RPMI7951 (cell line): ENCODE measurements around the gene FBLIM1. TPM values are rescaled to one million over a fixed set of nuclear protein-coding genes. Genes with fewer than 3 reads are reported as not detected.
"Not testable (repeated sequence)": the region's sequence is repeated elsewhere in the genome, so short reads cannot be mapped to it uniquely, and the experiment has no call there.

Experiments
- DNase-seq: peaks from one replicate; pipeline ENCODE4 v3.0.0-alpha.2; 2012; ENCODE audit warnings: low read depth
- total RNA-seq: library from RNA; depleted of rRNA; stranded (reverse); fragments of >200 nt; shearing (Covaris generic); gene quantifications from 2 replicates; pipeline ENCODE4 v1.2.3, GENCODE V29; 2014

The FBLIM1 gene
- total RNA-seq, 1 experiment from 2014 or later: 75.5 TPM

DNA sequence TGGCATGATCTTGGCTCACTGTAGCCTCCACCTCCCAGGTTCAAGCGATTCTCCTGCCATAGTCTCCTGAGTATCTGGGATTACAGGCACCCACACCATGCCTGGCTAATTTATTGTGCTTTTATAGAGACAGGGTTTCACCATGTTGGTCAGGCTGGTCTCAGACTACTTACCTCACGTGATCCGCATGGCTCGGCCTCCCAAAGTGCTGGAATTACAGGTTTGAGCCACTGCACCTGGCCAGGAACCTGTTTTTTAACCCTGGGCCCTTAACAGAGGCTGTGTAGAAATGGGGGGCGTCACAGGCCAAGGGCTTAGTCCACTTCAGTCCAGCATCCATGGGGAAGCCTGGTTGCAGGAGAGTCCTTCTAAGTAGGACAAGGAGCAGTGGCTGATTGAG, 9.3 kb downstream of the FBLIM1 start:
- no peak for DNase-seq

DNA sequence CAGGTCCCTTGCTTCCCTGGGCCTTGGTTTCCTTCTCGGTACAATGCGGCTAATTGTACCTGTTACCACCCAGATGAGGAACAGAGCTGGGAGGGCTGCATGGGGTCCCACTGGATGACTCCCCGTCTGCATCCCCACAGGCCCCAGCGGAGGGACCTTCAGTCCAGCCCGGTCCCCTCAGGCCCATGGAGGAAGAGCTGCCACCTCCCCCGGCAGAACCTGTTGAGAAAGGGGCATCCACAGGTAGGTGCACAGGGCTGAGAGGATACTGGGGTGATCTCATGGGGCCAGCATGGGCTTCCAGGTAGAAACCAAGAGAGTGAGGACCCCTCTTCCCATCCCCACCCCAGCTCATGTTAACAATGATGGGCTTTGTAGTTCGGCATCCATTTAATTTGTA, 9.8 kb downstream of the FBLIM1 start:
- no peak for DNase-seq

DNA sequence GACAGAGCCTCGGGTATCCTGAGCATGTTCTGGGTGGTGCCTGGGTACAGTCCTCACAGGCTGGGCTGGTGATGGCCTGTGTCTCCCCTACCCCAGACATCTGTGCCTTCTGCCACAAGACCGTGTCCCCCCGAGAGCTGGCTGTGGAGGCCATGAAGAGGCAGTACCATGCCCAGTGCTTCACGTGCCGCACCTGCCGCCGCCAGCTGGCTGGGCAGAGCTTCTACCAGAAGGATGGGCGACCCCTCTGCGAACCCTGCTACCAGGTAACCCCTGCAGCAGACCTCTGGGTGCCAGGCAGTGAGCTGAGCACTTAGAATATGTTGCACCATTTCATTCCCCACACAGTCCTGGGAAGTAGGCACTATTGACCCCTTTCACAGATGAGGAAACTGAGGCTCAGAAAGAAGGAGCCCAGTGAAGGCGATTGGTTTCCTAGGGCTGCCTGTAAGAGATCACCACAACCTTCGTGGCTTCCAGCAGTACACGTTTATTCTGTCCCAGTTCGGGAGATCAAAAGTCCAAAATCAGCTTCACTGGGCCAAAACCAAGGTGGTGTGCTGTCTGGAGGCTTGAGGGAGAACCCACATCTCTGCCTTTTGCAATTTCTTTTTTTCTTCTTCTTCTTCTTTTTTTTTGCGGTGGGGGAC, 11.8 kb downstream of the FBLIM1 start:
- DNase-seq: no peak

DNA sequence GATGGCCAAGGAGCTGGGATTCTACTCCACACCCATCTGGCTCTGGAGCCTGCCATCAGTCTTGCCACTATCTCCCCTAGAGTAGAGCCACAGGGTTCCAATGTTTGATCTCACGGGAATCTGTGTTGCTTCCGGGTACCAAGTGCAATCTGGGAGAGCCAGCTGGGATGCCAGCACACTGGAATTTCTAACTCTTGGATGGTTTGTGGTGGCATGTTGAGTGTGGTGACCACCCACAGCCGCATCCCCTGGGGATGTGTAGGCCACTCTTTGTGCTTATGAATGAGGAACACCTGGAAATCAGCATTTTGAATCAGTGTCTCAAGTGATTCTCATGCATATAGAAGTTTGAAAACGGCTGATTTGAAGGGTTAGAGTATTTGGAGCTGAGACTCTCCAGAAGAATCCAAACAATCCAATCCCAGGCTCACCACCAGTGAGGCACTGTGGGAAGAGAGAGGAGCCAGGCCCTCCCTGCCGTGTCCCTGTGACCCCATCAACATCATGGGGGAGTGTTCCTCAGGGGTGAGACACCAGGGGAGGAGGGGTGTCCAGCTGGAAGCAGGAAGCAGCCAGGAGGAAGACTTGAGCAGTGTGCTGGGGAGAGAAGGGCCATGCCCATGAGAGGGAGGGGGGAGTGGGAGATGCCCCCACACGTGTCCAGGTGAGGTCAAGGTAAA, 13.4 kb downstream of the FBLIM1 start:
- no peak for DNase-seq

DNA sequence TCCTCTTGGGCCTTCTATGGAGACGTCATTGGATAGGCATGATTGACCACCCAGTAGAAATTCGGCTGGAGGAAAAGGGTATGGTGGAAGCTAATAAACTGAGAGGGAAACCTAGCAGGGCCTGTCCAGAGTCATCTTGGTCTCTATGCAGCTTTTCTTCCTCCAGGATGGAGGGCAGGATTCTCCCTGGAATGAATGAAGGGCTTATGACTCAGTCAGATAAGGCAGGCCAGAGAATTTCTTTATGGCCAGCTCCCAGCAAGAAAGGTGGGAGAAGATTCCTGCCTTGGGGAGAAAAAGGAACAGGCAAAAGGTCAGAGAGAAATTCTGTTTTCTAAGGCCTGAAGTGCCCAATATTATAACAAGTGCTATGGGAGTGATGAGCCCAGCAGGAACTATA, 17.1 kb downstream of the FBLIM1 start:
- no peak for DNase-seq

DNA sequence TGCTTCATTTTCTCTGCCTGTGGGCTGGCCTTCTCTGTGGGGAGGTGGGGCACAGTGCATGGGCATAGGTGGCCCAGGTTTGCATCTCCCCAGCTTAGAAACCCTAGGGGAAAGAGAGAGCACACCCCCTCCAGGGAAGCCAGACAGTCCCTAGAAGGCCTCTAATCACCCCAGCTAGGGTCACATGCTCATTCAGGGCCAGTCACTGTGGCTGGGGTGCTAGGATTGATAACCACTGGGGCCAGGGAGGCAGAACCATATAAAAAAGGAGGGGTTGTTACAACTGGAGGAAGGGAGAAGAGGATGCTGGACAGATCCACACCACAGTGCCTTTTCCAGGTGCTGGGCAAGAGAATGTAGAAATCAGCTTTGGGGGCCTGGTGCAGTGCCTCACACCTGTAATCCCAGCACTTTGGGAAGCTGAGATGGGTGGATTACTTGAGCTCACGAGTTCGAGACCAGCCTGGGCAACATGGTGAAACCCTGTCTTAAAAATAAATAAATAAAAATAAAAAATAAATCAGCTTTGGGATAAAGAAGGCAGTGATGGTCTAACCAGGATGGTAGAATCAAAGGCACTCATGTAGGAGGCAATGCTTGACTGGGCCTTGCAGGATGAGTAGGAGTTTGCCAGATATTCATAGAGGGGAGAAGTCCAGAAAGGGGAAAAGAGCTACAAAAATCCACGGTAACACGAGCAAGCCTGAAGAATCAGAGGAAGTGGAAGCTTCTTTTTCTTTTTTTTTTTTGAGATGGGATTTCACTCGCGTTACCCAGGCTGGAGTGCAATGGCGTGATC, 19.5 kb downstream of the FBLIM1 start:
- no peak for DNase-seq

DNA sequence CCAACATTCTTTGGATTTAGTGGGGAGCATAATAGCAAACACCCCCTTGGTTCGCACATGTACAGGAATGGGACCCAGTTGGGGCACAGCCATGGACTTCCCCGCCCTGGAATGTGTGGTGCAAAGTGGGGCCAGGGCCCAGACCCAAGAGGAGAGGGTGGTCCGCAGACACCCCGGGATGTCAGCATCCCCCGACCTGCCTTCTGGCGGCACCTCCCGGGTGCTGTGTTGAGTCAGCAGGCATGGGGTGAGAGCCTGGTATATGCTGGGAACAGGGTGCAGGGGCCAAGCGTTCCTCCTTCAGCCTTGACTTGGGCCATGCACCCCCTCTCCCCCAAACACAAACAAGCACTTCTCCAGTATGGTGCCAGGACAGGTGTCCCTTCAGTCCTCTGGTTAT, 27.1 kb downstream of the FBLIM1 start:
- no peak for DNase-seq

DNA sequence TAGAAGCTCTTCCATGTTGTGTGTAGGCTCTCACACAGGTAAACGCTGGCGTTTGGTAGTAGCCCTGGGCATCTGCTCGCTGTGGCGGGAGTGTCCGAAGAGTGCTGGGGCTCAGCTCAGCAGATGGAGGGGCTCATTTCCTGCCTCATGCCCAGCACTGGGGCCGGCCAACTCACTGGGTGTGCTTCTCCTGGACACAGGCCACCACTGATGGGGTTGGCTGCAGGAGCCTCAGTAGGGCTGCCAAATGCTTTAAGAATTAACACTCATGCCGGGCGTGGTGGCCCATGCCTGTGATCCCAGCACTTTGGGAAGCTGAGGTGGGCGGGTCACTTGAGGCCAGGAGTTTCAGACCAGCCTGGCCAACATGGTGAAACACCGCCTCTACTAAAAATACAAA, 28.0 kb downstream of the FBLIM1 start:
- peak; percentile 32 for DNase-seq

DNA sequence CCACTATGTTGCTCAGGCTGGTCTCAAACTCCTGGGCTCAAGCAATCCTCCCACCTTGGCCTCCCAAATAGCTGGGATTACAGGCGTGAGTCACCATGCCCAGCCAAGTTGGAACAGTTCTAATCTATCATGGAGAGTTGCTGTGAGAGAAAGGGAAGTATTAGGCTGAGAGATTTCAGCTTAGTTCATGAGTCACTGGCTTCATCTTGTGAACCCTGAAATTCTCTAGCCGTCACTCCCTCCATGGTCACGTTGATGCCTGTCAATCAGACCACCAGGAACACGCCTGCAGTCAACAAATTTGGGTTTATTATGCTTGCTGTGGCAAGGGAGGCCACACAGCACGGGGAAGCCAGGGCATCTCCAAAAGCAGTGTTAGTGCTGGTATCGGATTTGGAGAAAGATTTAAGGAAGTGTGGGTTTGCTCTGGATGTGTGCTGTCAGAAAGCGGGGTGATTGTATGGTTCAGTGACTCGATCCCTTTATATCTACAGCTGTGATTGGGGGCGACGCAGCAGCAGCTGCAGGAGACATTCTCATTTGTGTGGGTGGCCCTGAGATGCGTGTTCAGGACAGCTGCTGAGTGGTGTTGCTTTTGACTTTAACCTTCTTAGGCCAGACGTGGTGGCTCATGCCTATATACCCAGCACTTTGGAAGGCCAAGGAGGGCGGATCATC, 30.2 kb downstream of the FBLIM1 start:
- peak; percentile 72 for DNase-seq

DNA sequence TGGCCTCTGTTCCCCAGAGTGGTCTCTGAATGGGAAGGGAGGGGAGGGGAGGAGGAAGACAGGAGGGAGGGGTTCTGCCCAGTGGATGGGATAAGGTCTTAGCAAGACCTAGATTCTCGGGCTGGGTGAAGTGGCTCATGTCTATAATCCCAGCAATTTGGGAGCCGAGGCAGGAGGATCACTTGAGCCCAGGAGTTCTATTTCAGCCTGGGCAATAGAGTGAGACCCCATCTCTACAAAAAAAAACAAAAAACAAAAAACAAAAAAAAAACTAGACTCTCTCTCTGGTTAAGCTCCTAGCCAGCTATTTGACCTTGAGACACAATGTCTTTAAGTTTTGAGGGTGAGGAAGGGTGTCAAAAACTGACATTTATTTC, 37.5 kb downstream of the FBLIM1 start:
- DNase-seq: no peak

DNA sequence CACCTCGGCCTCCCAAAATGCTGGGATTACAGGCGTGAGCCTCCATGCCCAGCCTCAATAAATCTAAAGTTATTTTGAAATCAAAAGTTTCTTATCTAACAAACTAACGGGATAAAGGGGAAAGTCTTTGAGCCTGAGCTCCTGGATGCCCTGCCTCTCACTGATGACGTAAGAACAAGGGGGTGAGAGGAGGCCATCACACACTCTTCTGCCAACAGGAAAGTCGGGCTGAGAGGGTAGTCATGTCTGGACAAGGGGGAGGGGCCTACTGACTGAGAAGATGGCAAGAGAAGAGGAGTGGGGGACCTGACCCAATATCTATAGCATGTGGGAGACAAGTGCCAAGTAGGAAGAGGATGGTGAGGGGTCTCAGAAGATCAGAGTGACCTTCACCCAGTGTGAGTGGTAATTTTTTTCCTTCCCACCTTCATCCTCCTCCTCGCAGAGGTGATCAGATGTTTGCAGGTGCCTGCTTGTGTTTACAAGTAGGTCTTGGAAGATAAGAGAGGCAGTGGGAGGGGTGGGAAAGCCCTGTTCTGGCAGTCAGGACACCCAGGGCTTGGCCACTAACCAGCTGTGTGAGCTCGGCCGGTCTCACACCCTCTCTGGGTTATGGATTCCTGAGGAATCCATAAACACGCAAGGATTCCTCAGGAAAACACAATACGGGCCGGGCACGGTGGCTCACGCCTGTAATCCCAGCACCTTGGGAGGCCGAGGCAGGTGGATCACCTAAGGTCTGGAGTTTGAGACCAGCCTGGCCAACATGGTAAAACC, 39.2 kb downstream of the FBLIM1 start:
- peak; percentile 41 for DNase-seq

DNA sequence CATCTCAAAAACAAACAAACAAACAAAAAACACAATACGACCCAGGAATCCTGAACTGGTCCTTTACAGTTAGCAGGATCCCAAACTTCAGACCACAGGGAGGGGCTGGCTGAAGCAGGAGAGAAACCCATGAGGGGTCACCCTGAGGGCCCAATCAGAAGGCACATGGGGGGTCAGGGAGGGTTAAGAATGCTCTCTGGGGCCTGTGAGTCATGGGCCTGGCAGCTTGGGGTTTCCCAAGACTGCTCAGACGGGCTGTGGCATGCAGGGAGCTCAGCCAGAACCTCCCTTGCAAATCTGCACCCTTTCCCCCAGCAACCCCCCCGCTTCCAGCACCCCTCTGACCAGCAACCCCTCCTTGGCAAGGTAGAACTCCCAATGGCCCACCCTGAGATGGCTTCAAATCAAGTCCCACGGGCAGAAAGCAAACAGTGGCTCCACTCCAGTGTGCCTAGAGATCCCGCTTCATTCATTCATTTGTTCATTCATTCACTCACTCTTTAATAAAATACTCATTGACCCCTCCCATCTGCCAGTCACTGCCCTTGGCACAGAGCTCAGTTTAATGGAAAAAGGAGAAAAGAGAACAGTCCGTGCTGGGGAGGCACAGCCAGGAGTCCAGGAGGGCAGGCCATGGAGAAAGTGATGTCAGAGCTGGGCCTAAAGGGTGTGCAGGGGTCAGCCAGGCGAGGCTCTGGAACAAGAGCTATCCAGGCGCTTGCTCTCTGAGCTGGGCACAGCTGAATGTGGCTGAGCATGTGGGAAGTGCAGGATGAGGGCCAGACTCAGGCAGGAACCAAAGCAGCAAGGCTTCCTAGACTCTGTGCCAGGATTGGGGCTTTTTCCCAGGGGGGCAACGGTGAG, 40.6 kb downstream of the FBLIM1 start:
- peak; percentile 99 for DNase-seq

DNA sequence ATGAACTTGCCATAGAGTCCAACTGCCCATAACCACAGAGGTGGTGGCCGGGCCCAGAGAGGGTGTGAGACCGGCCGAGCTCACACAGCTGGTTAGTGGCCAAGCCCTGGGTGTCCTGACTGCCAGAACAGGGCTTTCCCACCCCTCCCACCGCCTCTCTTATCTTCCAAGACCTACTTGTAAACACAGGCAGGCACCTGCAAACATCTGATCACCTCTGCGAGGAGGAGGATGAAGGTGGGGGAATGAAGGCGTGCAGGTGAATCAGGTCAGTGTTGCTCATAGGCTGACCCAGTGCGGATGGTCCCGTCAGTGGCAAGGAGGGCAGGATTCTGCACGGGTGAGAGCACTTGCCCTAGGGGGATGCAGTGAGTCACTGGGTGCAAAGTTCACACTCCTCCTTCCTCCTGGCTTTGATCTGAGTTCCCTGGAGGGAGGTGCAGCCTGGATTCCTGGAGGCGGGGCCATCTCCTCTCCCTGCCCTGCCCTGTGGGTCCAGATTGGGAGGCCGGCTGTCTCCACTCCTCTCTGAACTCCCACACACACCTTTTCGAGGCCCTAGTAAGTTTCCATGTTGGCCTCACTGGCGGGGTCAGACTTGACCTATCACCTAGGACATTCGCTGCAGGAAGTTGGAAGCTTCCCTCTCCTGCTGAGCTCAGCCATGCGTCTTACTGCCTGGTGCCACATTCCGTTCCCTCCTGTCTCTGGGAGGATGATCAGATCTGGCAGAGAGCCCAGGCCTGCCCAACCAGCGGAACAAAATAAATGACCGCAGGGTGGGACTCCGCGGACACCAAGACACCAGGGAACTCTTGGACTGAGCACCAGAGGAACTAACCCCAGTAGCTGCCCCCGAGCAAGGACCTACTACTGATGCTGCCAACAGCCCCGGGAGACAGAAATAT, 41.6 kb downstream of the FBLIM1 start:
- DNase-seq: peak; percentile 97

DNA sequence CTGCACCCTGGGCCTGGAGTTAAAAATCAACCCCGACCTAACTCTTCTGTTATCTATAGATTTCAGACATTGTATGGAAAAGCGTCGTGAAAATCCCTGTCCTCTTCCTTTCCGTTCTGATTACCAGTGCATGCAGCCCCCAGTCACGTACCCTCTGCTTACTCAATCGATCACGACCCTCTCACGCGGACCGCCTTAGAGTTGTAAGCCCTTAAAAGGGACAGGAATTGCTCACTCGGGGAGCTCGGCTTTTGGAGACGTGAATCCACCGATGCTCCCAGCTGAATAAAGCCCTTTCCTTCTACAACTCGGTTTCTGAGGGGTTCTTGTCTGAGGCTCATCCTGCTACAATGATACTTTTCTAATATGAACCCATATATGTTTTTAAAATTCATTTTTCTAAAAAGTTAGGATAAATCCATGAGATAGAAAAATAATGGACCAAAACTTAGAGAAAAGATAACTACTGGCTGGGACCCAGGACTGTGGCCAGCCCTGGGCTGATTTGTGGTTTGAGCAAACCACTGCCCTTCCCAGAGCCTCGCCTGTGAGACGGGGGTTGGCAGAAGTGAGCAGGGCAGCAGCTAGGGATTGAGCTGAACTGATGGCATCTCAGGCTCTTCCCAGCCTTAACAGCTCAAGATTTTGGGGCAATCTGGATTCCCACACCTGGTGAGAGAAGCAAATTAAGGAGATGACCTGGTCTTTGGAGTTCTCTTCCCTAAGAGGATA, 43.8 kb downstream of the FBLIM1 start:
- peak; percentile 80 for DNase-seq

DNA sequence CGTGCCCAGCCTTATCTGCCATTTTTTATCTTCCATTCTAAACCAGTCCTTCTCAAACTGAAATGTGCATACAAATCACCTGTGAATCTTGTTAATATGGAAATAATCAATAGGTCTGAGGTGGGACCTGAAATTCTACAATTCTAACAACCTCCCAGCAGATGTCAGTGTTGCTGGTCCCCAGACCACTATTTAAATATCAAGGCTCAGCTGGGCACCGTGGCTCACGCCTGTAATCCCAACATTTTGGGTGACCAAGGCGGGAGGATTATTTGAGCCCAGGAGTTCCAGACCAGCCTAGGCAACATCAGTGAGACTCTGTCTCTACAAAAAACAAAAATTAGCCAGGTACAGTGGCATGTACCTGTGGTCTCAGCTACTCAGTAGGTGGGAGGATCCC, 44.8 kb downstream of the FBLIM1 start:
- DNase-seq: peak; percentile 28

DNA sequence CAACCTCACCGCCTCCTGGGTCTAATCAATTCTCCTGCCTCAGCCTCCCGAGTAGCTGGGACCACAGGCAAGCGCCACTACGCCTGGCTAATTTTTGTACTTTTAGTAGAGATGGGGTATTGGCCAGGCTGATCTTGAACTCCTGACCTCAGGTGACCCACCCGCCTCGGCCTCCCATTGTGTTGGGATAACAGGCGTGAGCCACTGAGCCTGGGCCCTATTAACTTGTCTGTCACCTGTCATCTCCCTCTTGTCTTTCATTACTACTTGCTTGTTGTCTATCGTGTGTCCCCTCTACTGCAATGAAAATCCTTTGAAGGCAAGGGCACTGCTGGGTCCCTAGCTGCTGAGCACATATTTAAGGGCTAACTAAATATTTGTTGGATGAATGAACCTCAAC, 45.5 kb downstream of the FBLIM1 start:
- no peak for DNase-seq

DNA sequence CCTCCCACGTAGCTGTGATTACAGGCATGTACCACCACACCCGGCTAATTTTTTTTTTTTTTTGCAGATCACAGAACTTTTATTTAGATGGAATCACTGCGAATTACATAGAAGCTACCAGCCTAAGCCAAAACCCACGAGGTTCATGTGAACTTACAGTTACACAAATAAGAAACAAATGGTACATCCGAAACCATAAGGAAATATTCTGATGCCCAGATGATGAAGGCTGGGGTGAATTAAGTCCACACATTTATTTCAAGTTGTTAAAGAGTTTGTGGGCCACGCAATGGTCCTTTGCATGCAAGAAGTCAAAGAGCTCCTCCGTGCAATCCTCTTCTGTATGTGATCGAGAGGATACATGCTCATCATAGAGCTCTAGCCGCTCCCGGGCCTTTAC, 48.5 kb downstream of the FBLIM1 start:
- no peak for DNase-seq

DNA sequence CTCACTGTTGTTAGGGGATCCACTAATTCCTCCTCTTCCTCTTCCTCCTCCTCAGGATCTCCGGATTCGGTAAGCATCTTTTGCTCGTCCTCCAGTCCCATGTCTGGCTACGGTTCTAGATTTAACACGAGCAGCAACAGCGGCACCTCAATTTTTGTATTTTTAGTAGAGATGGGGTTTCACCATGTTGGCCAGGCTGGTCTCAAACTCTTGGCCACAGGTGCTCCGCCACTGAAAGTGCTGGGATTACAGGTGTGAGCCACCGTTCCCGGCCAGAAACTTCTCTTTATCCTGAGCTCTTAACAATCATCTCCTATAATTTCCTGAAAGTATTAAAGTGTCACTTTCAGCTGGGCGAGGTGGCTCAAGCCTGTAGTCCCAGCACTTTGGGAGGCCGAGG, 49.0 kb downstream of the FBLIM1 start, which contains the start of gene UQCRHL:
Gene UQCRHL, minus strand, starts transcription at position 101 of the 400 bp plus-strand sequence. Its CDS starts 0 bp downstream, at position 101.
- DNase-seq: not testable (repeated sequence)

DNA sequence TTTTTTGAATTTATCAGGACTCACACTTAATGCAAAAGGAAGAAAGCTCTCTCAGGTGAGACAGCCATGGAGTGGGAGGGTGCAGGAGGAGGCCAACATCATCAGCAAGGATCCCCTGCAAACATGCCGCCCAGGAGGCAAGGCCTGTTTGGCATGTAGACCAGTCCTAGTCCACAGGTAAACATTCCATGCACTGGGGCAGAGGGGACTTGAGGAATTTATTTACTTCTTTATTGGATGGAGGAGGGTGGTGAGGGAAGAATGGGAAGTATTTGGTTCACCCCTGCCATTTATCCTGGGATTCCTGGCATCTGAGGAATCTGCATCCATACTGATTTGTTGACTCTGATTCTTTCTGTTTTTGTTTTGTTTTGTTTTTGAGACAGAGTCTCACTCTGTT, 50.4 kb downstream of the FBLIM1 start:
- DNase-seq: no peak
